NCI-H2081 treated with DMSO at 0.1 percent for 48 hours (cell line): ENCODE results near the gene STX3.
"Not testable (repeated sequence)": the region's sequence is repeated elsewhere in the genome, so short reads cannot be mapped to it uniquely, and the experiment has no call there.

ENCODE experiments used
- DNase-seq: peaks from one replicate; lab custom pipeline; 2025; lab: John Stamatoyannopoulos, UW

The STX3 gene

DNA sequence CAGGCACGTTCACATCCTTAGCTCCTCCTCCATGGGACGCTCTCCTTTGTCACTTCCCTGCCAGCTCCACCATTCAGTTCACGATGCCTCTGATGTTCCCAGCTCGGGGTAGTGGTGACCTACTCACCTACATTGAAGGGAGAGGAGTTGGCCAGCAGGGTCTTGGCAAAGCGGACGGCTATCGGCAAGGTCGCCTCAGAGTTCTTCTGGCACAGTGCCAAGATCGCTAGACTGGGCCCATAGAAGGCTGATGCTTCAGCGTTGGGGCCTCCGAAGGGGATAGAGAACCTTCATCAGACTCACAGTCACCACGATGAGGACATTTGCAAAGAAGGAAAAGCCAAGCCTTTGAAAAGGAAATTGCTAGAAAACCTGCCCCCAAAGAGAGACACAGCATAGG lies 87.1 kb downstream of the STX3 start:
- DNase-seq: no peak

DNA sequence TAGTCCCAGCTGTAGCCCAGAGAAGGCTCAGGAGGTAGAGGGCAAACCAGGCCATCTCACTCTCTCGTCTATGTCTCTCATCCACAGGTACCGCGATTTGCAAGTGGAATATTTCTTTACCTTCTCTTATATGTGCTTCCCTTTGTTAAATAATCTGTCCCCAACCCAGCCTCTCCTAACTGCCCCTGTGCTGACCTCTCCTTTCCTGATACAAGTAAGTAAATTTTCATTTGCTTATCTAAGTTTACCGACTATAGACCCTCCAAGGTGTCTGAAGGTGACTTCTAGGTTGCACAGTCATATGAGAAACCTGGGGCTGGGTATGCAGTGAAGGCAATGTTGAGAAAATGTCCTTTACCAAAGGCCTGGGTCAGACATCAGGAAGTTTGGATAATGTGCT lies 90.2 kb downstream of the STX3 start, which contains the start of gene CBLIF:
TSS of gene CBLIF (minus strand) at position 101 of the 400 bp plus-strand sequence. CDS start at position 55, 46 bp downstream.
- DNase-seq: no peak

DNA sequence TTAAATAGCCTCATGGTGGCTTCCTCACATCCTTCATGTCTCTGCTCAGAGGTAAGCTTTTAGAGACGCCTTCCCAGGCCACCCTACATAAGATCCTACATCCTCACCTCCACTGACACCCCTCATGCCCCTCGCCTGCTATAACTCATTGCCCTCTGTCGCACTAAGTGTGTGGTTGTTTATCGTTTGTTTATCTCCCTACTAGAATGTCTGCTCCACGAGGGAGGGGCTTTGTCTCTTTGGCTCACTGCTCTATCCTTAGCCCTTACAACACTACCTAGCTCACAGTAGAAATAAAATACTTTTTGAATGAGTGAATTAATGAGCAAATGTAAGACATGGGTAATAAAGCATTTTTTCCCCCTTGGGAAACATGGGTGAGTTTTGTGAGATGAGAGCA lies 91.4 kb downstream of the STX3 start:
- no peak for DNase-seq

DNA sequence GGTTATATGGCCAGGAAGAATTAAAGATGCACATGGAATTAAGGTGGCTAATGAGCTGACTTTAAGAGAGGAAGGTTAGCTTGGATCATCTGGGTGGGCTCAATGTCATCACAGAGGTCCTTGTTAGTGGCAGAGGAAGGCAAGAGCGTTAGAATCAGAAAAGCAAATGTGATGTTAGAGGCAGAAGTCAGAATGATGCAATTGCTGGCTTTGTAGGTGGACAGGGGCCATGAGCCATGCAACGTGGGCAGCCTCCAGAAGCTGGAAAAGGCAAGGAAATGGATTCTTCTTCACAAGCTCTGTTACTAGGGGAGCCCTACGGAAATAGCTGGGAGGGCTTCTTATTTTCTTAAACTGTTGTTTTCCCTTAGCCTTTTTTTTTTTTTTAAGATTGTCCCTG lies 92.5 kb downstream of the STX3 start:
- DNase-seq: no peak

DNA sequence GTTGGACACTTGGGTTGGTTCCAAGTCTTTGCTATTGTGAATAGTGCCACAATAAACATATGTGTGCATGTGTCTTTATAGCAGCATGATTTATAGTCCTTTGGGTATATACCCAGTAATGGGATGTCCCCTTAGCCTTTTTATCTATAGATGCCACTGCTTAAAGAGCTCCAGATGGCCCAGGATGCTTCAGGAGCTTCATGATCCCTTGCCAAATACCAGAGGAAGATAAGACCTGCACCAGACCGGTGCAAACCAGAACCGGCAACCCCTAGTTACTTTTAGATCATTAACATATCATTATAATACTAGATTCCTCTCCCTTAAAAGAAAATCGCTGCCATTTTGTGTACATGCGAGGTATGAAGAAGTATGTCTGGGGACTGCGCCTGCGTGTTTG lies 93.3 kb downstream of the STX3 start:
- not testable (repeated sequence) for DNase-seq

DNA sequence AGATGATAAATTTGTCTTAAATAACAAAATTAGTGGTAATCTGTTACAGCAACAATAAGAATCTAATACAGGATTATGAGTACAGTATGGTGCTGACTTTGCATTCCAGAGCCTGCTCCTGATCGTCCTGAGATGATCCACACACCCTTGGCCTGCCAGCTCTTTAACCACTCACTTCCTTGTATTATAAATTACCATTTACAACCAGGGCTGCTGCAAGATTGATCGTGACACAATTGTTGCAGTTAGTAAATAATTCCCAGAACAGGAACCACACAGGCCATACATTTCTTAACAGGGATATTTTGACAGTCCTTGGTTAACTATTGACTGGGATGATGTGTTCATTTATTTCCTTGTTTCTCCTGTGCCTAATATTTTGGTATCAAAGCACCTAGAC lies 94.0 kb downstream of the STX3 start:
- DNase-seq: no peak

DNA sequence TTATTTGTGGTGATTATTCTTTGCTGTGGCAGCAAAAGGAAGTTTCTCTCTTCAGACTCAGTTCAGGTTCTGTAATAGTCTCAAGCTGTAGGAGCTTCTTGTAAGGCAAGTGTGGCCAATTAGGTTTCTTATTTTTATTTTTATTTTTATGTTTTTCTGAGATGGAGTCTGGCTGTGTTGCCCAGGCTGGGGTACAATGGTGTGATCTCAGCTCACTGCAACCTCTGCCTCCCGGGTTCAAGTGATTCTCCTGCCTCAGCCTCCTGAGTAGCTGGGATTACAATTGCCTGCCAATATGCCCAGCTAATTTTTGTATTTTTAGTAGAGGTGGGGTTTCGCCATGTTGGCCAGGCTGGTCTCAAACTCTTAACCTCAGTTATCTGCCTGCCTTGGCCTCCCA lies 94.4 kb downstream of the STX3 start:
- not testable (repeated sequence) for DNase-seq

- DNase-seq: not testable (repeated sequence)
Measured at GRCh38 chr11:59851416-59851815, 96.2 kb downstream of the STX3 start.

DNA sequence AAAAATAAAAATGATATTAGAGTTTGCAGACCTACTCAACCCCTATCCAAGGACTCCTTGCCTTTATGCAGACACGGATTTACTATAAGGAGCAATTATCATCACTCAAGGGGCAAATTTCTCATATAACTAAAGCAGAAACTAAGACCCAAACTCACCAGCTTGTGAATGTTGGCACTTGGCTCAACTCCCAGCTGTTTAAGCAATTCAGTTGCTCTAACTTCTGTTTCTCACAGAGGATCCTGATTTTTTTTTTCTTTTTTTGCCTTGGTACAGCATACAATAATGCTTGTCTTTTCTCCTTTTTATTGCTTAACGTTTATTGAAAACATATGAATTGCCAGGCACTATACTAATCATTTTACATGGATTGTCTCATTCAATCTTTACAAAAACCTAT lies 99.7 kb downstream of the STX3 start:
- no peak for DNase-seq
